Measurements from ENCODE around the gene ACVR1.

The ACVR1 gene

DNA sequence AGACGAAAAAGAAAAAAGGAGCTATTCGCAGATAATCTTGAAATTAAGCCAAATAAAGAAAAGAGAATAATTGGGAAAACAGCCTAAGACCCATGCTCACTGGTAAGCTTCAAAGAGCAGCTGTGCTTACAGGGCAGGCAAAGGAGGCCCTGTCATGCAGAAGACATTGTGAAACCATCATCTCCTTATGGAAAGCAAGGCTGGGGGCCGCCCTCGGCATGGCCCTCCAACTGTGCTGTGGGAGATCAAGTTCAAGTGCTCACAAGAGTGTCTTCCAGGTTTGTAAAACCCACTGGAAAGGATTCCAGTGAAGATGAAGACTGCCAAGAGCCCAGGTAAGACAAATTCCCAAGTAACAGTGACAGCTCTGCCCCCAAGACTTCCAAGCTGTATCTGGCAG, 32.2 kb downstream of the ACVR1 start:
- Histone ChIP-seq H3K27me3 (no peaks in the 10 kb centered on the region), H3K9me3 (no peaks in the 10 kb centered on the region), H3K4me3 (ENCODE audit: low read depth, low read length) (no peak overlapping the region), H3K36me3 (no peaks in the 10 kb centered on the region), H3K4me1 (no peaks in the 10 kb centered on the region; the same call in 1 of the 2 replicates)
- no peak for DNase-seq
- TF ChIP-seq, protein P1, sequence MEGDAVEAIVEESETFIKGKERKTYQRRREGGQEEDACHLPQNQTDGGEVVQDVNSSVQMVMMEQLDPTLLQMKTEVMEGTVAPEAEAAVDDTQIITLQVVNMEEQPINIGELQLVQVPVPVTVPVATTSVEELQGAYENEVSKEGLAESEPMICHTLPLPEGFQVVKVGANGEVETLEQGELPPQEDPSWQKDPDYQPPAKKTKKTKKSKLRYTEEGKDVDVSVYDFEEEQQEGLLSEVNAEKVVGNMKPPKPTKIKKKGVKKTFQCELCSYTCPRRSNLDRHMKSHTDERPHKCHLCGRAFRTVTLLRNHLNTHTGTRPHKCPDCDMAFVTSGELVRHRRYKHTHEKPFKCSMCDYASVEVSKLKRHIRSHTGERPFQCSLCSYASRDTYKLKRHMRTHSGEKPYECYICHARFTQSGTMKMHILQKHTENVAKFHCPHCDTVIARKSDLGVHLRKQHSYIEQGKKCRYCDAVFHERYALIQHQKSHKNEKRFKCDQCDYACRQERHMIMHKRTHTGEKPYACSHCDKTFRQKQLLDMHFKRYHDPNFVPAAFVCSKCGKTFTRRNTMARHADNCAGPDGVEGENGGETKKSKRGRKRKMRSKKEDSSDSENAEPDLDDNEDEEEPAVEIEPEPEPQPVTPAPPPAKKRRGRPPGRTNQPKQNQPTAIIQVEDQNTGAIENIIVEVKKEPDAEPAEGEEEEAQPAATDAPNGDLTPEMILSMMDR (IDR thresholded peaks at IDR 0.05; ENCODE audit: low read depth, low read length) = no peak

DNA sequence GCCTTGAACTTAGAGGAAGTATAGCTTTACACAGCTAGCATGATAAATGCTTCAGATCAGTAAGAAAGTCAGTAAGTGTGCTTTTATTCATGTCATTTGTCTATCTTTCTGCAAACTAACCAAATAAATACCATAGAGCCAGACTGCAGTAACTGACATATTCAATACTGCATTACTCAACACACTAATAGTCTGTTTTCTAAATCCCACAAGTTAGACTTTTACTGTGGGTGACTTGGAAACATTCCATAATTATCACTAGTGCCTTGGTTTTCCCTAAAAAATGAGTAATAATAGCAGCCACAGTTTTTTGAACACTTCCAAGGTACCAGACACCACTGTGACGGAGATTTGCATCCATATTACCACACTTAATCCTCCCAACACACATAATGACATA, 33.0 kb downstream of the ACVR1 start:
- no peak for DNase-seq
- TF ChIP-seq, protein P1 (IDR thresholded peaks at IDR 0.05; ENCODE audit: low read depth, low read length) = no peak
- H3K27me3 ChIP-seq = no peaks in the 10 kb centered on the region
- no peaks in the 10 kb centered on the region for H3K36me3 ChIP-seq
- no peaks in the 10 kb centered on the region for H3K9me3 ChIP-seq
- H3K4me3 ChIP-seq (ENCODE audit: low read depth, low read length) = no peak overlapping the region
- H3K4me1 ChIP-seq = no peaks in the 10 kb centered on the region; the same call in 1 of the 2 replicates

DNA sequence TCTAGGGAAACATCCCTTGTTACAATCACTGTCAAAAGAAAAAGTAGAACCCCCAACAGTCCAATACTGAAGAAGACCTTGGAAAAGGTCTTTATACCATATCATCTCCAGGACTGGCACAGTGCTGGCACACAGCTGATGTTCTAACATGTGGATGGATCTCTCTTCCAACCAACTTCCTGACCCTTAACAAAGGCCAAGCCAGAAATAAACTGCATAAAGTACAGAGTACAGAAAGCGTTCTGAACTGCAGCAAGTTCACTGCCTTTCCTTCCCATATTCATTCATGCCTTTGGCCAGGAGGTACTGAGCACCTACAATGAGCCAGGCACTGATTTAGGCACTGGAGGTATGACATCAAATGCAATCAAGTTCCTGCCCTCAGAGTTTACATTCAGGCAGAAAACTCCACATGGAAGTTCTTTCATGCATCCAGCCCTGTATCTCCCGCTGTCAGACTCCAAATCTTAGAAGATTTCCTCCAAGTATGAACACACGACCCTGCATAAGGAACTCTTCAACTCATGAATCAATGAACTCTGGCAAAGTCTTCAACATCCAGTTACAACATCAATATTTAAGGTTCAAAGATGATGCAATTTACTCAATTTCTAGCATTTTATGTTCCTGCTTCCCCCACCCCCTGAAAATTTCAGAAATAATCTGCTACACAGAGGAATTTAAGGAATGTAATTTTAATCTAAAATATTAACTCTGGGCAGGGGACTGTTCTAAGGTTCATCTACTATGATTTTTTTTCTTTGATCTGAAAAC, 33.8 kb downstream of the ACVR1 start:
- Histone ChIP-seq H3K27me3 (no peaks in the 10 kb centered on the region), H3K36me3 (no peaks in the 10 kb centered on the region), H3K4me3 (ENCODE audit: low read depth, low read length) (no peak overlapping the region), H3K9me3 (no peaks in the 10 kb centered on the region), H3K4me1 (no peaks in the 10 kb centered on the region; the same call in 1 of the 2 replicates)
- DNase-seq = no peak
- TF ChIP-seq, protein P1 (IDR thresholded peaks at IDR 0.05; ENCODE audit: low read depth, low read length) = no peak

DNA sequence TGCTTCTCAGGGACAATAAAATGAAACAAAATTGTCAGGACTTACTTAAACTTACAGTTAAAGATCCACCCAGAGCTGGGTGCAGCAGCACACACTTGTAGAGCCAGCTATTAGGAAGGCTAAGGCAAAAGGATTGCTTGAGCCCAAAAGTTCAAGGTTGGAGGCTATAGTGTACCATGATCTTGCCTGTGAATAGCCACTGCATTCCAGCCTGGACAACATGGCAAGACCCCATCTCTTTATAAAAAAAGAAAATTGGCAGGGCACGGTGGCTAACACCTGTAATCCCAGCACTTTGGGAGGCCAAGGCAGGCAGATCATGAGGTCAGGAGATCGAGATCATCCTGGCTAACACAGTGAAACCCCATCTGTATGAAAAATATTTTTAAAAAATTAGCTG, 34.6 kb downstream of the ACVR1 start:
- no peaks in the 10 kb centered on the region for H3K9me3 ChIP-seq
- H3K4me1 ChIP-seq = peaks cover 6% of the 10 kb centered on the region; the same call in 1 of the 2 replicates
- DNase-seq = no peak
- H3K4me3 ChIP-seq (ENCODE audit: low read depth, low read length) = no peak overlapping the region
- no peaks in the 10 kb centered on the region for H3K36me3 ChIP-seq
- H3K27me3 ChIP-seq = no peaks in the 10 kb centered on the region
- TF ChIP-seq, protein P1 (IDR thresholded peaks at IDR 0.05; ENCODE audit: low read depth, low read length) = no peak

DNA sequence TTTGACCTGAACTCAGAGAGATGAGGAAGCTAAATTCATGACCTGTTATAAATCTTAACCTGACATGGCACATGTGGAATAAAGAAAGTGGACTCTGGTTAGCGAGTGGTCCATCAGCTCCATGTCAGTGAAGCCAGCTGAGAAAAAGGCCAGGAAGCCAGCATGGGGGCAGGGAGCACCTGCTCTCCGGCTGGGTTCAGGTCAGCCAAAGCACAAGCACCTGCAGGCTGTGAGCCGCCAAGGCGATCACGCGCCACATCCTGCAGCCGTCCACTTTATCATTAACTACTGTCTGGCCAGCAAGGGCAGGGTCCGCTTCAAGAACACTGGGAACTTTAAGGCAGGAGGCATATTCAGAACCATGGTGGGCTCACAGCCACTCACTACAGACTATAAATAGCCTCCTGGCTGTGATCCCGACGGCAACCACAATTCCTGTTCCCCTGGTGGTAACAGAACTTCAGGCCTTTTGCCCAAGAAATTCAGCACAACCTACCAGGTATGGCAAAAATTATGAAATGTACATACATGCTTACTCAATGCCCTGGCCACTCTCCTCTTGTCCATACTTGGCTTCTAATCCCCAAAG, 35.5 kb downstream of the ACVR1 start:
- Histone ChIP-seq H3K4me3 (ENCODE audit: low read depth, low read length) (no peak overlapping the region), H3K4me1 (peaks cover 8% of the 10 kb centered on the region; the same call in 1 of the 2 replicates), H3K9me3 (no peaks in the 10 kb centered on the region), H3K27me3 (no peaks in the 10 kb centered on the region), H3K36me3 (no peaks in the 10 kb centered on the region)
- DNase-seq = no peak
- TF ChIP-seq, protein P1 (IDR thresholded peaks at IDR 0.05; ENCODE audit: low read depth, low read length) = no peak

DNA sequence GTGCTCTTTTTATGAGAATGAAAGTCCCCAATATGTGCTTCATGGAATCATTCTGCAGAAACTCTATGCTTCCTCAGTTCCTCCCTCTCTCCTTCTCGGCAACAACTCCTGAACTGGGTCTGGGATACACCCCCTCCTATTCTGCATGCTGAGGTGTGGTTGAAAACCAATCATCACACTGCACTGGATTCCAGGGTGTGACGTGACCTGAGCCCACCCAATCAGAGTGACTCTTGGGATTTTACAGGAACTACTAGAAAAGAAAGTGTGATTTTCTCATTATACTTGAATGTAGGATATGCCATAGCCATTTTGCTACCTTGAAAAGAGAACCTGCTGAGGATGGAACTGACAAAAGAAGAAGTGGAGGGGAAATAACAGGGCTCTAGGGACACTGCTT, 36.3 kb downstream of the ACVR1 start:
- peak; percentile 10 for DNase-seq
- Histone ChIP-seq H3K9me3 (no peaks in the 10 kb centered on the region), H3K4me3 (ENCODE audit: low read depth, low read length) (peak overlapping the region; percentile 24), H3K36me3 (no peaks in the 10 kb centered on the region), H3K4me1 (peaks cover 8% of the 10 kb centered on the region; the same call in 1 of the 2 replicates), H3K27me3 (no peaks in the 10 kb centered on the region)
- TF ChIP-seq, protein P1 (IDR thresholded peaks at IDR 0.05; ENCODE audit: low read depth, low read length) = no peak
